Measurements from ENCODE around the gene CSHL1.
"Not testable (repeated sequence)": the region's sequence is repeated elsewhere in the genome, so short reads cannot be mapped to it uniquely, and the experiment has no call there.

- TF ChIP-seq, protein P1, sequence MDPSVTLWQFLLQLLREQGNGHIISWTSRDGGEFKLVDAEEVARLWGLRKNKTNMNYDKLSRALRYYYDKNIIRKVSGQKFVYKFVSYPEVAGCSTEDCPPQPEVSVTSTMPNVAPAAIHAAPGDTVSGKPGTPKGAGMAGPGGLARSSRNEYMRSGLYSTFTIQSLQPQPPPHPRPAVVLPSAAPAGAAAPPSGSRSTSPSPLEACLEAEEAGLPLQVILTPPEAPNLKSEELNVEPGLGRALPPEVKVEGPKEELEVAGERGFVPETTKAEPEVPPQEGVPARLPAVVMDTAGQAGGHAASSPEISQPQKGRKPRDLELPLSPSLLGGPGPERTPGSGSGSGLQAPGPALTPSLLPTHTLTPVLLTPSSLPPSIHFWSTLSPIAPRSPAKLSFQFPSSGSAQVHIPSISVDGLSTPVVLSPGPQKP (CRISPR knock-in tag; IDR thresholded peaks at IDR 0.05), result not testable (repeated sequence)
- TF ChIP-seq BRF1 (IDR thresholded peaks at IDR 0.05; ENCODE audit: borderline replicate concordance, extremely low read depth, insufficient read length); RAD21 (CRISPR knock-in tag; conservative IDR thresholded peaks at IDR 0.05 in 1 of 2, IDR thresholded peaks at IDR 0.05 in 1 of 2); EZH2 (IDR thresholded peaks at IDR 0.05; ENCODE audit: borderline replicate concordance, low read depth, low read length); GATAD2A (IDR thresholded peaks at IDR 0.05); MAFG (tag; conservative IDR thresholded peaks at IDR 0.05); POLR2A (conservative IDR thresholded peaks at IDR 0.05); CHD1 (IDR thresholded peaks at IDR 0.05; ENCODE audit: low read length); RBM14 (IDR thresholded peaks at IDR 0.05; ENCODE audit: borderline replicate concordance, insufficient read depth, low read depth, low read length); ZNF644 (tag; IDR thresholded peaks at IDR 0.05; ENCODE audit: low read depth): not testable (repeated sequence)
- TF ChIP-seq, protein P2, sequence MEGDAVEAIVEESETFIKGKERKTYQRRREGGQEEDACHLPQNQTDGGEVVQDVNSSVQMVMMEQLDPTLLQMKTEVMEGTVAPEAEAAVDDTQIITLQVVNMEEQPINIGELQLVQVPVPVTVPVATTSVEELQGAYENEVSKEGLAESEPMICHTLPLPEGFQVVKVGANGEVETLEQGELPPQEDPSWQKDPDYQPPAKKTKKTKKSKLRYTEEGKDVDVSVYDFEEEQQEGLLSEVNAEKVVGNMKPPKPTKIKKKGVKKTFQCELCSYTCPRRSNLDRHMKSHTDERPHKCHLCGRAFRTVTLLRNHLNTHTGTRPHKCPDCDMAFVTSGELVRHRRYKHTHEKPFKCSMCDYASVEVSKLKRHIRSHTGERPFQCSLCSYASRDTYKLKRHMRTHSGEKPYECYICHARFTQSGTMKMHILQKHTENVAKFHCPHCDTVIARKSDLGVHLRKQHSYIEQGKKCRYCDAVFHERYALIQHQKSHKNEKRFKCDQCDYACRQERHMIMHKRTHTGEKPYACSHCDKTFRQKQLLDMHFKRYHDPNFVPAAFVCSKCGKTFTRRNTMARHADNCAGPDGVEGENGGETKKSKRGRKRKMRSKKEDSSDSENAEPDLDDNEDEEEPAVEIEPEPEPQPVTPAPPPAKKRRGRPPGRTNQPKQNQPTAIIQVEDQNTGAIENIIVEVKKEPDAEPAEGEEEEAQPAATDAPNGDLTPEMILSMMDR (IDR thresholded peaks at IDR 0.05 in 2 of 3, conservative IDR thresholded peaks at IDR 0.05 in 1 of 3; ENCODE audit: insufficient read depth in 2 of 3, low read depth in 1 of 3, low read length in 3 of 3), result not testable (repeated sequence)
Measured at GRCh38 chr17:63909586-63909985, 1.5 kb downstream of the CSHL1 start.

All from K562 (cell line).